WTC11 (cell line): ENCODE data around the gene UQCC2. TPM values are rescaled to one million over a fixed set of nuclear protein-coding genes. Genes with fewer than 3 reads are reported as not detected.

ENCODE experiments used
- ATAC-seq: fragments of 200-7000 bp; cut with Tn5 transposase; 2 replicates; pipeline ENCODE4 v1.10.0; 2021; ENCODE audit warnings: mild to moderate bottlenecking, moderate library complexity
- CTCF ChIA-PET: fragments of 300-600 bp; sonication (Branson Sonifier 250); formaldehyde crosslinking; loops from one replicate; lab custom pipeline; 2021; ENCODE audit warnings: antibody characterized with exemption; lab: Charles Lee
- POLR2A ChIA-PET: fragments of 350-600 bp; sonication (Branson Sonifier 250); formaldehyde crosslinking; loops from one replicate; lab custom pipeline; 2021; ENCODE audit warnings: antibody characterized with exemption; lab: Charles Lee
- DNase-seq: peaks from one replicate; pipeline ENCODE4 v3.0.0; 2021; ENCODE audit warnings: low spot score
- H3K27ac Mint-ChIP-seq: 2 replicates; pipeline ENCODE4 v1.8.0; 2021; ENCODE audit warnings: mixed read lengths
- H3K27me3 Mint-ChIP-seq: 2 replicates; pipeline ENCODE4 v1.8.0; 2021; ENCODE audit warnings: low read depth, mild to moderate bottlenecking, moderate library complexity, mixed read lengths
- H3K36me3 Mint-ChIP-seq: 2 replicates; pipeline ENCODE4 v1.8.0; 2021; ENCODE audit warnings: mixed read lengths
- H3K4me1 Mint-ChIP-seq: 2 replicates; pipeline ENCODE4 v1.8.0; 2022; ENCODE audit warnings: mixed read lengths
- H3K4me3 Mint-ChIP-seq: 2 replicates; pipeline ENCODE4 v1.8.0; 2021; ENCODE audit warnings: mild to moderate bottlenecking, moderate library complexity, mixed read lengths
- H3K9me3 Mint-ChIP-seq: 2 replicates; pipeline ENCODE4 v1.8.0; 2021; ENCODE audit warnings: mixed read lengths
- ELF4 ChIP-seq: sonication (generic); formaldehyde crosslinking; IDR thresholded peaks from 2 replicates; pipeline ENCODE4 v1.8.1; 2022; ENCODE audit warnings: low read depth, mild to moderate bottlenecking, moderate library complexity, missing genetic modification reagents
- EMX1 ChIP-seq: fragments of 250-450 bp; sonication (Bioruptor Pico); IDR thresholded peaks from 2 replicates; pipeline ENCODE4 v1.8.0; 2021; ENCODE audit warnings: mild to moderate bottlenecking
- ESRRA ChIP-seq: sonication (generic); formaldehyde crosslinking; IDR thresholded peaks from 2 replicates; pipeline ENCODE4 v1.8.1; 2022; ENCODE audit warnings: mild to moderate bottlenecking, missing genetic modification reagents, borderline replicate concordance
- ETV6 ChIP-seq: sonication (generic); formaldehyde crosslinking; IDR thresholded peaks from 2 replicates; pipeline ENCODE4 v1.8.1; 2022; ENCODE audit warnings: mild to moderate bottlenecking, missing genetic modification reagents
- FOXJ3 ChIP-seq: sonication (generic); formaldehyde crosslinking; IDR thresholded peaks from 2 replicates; pipeline ENCODE4 v1.9.0; 2021; ENCODE audit warnings: missing genetic modification reagents, mild to moderate bottlenecking, borderline replicate concordance
- GABPB1 ChIP-seq: sonication (generic); formaldehyde crosslinking; IDR thresholded peaks from 2 replicates; pipeline ENCODE4 v1.8.1; 2023; ENCODE audit warnings: mild to moderate bottlenecking, missing genetic modification reagents
- IRF2 ChIP-seq: sonication (generic); formaldehyde crosslinking; IDR thresholded peaks from 2 replicates; pipeline ENCODE4 v1.8.0; 2022; ENCODE audit warnings: low read depth, missing genetic modification reagents, borderline replicate concordance
- NFYB ChIP-seq: sonication (generic); formaldehyde crosslinking; conservative IDR thresholded peaks from 2 replicates; pipeline ENCODE4 v1.8.0; 2022; ENCODE audit warnings: low read depth, missing genetic modification reagents
- NR1H2 ChIP-seq: sonication (generic); formaldehyde crosslinking; IDR thresholded peaks from 2 replicates; pipeline ENCODE4 v1.9.0; 2021; ENCODE audit warnings: mild to moderate bottlenecking, moderate library complexity, missing genetic modification reagents
- SOX15 ChIP-seq: fragments of 250-450 bp; sonication (Bioruptor Pico); IDR thresholded peaks from 2 replicates; pipeline ENCODE4 v1.9.0; 2021; ENCODE audit warnings: mild to moderate bottlenecking
- TEAD4 ChIP-seq: sonication (generic); formaldehyde crosslinking; IDR thresholded peaks from 2 replicates; pipeline ENCODE4 v1.8.0; 2022; ENCODE audit warnings: mild to moderate bottlenecking, missing genetic modification reagents
- ZBTB21 ChIP-seq: sonication (generic); formaldehyde crosslinking; IDR thresholded peaks from 2 replicates; pipeline ENCODE4 v1.8.1; 2023; ENCODE audit warnings: mild to moderate bottlenecking, missing genetic modification reagents, borderline replicate concordance
- ZNF138 ChIP-seq: sonication (generic); formaldehyde crosslinking; conservative IDR thresholded peaks from 2 replicates; pipeline ENCODE4 v1.8.1; 2022; ENCODE audit warnings: mild to moderate bottlenecking, moderate library complexity, missing genetic modification reagents
- ZNF263 ChIP-seq: sonication (generic); formaldehyde crosslinking; IDR thresholded peaks from 2 replicates; pipeline ENCODE4 v1.8.1; 2022; ENCODE audit warnings: low read depth, mild to moderate bottlenecking, moderate library complexity, missing genetic modification reagents
- total RNA-seq: library from RNA; stranded (reverse); gene quantifications from 3 replicates; pipeline ENCODE4 v1.2.3, GENCODE V29; 2021
- TF ChIP-seq, protein P1 (sequence below): fragments of 250-450 bp; sonication (Bioruptor Pico); IDR thresholded peaks from 2 replicates; pipeline ENCODE4 v1.9.0; 2021; ENCODE audit warnings: mild to moderate bottlenecking
- TF ChIP-seq, protein P2 (sequence below): sonication (generic); formaldehyde crosslinking; IDR thresholded peaks from 2 replicates; pipeline ENCODE4 v1.8.1; 2023; ENCODE audit warnings: mild to moderate bottlenecking, missing genetic modification reagents, borderline replicate concordance
- TF ChIP-seq, protein P3 (sequence below): sonication (generic); formaldehyde crosslinking; IDR thresholded peaks from 2 replicates; pipeline ENCODE4 v1.8.0; 2022; ENCODE audit warnings: missing genetic modification reagents

The UQCC2 gene
- total RNA-seq, 1 experiment from 2014 or later, result 65.8 TPM

DNA sequence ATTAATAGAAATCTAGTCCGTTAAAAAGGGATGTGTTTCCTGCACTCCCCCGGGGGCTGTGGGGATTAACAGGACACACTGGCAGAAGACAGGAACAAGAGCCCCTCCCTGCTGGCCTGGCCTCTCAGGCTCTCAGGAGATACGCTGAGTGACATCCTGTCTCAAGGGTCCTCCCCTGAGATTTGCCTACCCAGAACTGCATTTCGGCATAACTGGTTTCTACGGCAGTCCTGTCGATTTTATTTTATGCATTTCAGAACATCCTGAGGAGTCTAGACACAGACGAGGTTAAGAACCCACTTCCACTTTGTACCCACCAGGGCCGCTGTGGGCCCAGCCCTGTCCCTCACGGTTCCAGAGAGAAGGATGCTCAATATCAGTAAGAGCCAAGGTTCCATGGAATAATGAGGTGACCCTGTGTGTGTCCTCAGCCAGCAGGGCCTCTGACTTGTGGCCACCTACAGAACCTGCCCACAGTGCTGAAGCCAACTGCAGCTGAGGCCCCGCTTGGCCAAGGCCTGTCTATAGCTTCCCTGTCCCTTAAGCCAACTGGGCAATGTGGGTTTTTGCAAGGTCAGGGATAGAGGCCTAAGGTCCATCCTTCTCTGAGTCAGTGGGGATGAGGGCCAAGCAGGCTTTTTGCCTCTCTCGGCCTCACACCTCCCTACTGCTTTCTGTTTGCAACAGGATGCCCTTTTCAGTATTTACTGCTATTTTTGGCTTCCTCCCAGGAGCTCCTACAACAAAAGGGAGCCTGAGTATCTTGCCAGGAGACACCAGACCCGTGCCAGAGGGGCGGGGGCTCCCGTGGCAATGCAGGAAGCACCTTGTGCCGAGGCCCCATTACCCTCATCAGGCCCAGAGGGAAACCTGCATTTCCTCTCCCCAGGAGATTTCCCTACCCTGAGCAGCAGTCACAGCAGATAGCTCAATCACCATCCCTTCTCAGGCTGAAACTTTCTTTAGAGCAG is 14.7 kb downstream of the UQCC2 start:
- no peak overlapping the region for H3K4me3 Mint-ChIP-seq
- POLR2A ChIA-PET, result no interaction called here
- no peak for TF ChIP-seq NFYB
- 0 out of 2 replicates have a peak, but pooled peaks have one; percentile 27 for TF ChIP-seq ETV6 (CRISPR knock-in tag)
- TF ChIP-seq, protein P1, sequence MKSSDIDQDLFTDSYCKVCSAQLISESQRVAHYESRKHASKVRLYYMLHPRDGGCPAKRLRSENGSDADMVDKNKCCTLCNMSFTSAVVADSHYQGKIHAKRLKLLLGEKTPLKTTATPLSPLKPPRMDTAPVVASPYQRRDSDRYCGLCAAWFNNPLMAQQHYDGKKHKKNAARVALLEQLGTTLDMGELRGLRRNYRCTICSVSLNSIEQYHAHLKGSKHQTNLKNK (CRISPR knock-in tag), result no peak
- CTCF ChIA-PET, result interaction anchor here (0.6 to 2.5 kb wide), 7 partner anchors 14 to 1361 kb away, joined by 3 to 8 read pairs (median 5); partner anchors contain the start of gene UQCC2
- no peak for ATAC-seq
- H3K27ac Mint-ChIP-seq, result peak overlapping the region; percentile 53
- H3K9me3 Mint-ChIP-seq, result no peaks in the 10 kb centered on the region
- H3K27me3 Mint-ChIP-seq, result no peaks in the 10 kb centered on the region
- peaks cover 54% of the 10 kb centered on the region for H3K36me3 Mint-ChIP-seq
- peaks cover 19% of the 10 kb centered on the region for H3K4me1 Mint-ChIP-seq
- DNase-seq, result no peak

DNA sequence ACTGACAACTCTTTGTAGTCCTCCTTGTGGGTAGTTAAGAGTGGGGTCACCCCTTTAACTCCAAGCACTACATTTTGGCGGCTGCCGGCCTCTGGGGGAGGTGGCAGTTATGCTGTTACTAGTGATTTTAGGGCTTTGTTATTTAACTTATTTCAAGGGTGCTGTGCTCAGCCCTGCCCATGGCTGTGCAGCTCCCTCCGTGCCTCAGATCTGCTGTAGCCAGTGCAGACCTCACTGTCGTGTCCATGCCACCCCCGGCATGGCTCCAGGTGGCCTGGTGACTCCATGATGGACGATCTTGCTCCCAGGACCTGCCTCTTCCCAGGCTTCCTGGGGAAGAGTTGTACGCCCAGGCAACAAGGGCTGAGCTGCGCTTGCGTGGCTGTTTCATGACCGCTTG is 15.4 kb downstream of the UQCC2 start:
- POLR2A ChIA-PET, result no interaction called here
- H3K4me1 Mint-ChIP-seq, result peaks cover 19% of the 10 kb centered on the region
- CTCF ChIA-PET, result interaction anchor here (2.5 kb wide), 1 partner anchor 112 kb away, joined by 8 read pairs; no protein-coding TSS in a partner anchor

DNA sequence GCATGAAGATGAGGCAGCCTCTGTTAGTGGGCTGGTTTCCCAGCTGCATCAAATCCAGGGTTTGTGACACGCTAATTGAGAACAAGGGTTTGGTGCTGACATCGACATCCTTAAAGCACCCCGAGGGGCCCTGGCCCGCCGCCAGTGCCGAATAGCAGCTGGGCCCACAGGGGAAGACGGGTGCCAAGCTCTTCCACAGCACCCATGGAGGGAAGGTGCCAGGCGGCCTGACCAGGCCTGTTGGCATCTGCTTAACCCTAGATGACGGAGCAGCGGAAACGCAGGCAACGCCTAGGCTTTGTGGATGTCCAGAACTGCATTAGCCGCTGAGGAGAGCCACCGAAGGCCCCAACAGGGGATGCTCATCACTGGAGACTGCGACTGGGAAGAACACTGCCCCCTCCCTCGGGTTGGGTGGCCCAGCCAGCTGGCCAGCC is 16.0 kb downstream of the UQCC2 start:
- CTCF ChIA-PET, result interaction anchor here (0.7 to 2.5 kb wide), 2 partner anchors 112 kb away, joined by 3 to 8 read pairs; no protein-coding TSS in a partner anchor
- Mint-ChIP-seq H3K27ac (no peak overlapping the region), H3K9me3 (no peaks in the 10 kb centered on the region), H3K4me3 (no peak overlapping the region), H3K4me1 (peaks cover 19% of the 10 kb centered on the region), H3K36me3 (peaks cover 58% of the 10 kb centered on the region), H3K27me3 (no peaks in the 10 kb centered on the region)
- POLR2A ChIA-PET, result no interaction called here
- no peak for ATAC-seq
- DNase-seq, result no peak
- no peak for TF ChIP-seq ZBTB21 (CRISPR knock-in tag)
- TF ChIP-seq, protein P2, sequence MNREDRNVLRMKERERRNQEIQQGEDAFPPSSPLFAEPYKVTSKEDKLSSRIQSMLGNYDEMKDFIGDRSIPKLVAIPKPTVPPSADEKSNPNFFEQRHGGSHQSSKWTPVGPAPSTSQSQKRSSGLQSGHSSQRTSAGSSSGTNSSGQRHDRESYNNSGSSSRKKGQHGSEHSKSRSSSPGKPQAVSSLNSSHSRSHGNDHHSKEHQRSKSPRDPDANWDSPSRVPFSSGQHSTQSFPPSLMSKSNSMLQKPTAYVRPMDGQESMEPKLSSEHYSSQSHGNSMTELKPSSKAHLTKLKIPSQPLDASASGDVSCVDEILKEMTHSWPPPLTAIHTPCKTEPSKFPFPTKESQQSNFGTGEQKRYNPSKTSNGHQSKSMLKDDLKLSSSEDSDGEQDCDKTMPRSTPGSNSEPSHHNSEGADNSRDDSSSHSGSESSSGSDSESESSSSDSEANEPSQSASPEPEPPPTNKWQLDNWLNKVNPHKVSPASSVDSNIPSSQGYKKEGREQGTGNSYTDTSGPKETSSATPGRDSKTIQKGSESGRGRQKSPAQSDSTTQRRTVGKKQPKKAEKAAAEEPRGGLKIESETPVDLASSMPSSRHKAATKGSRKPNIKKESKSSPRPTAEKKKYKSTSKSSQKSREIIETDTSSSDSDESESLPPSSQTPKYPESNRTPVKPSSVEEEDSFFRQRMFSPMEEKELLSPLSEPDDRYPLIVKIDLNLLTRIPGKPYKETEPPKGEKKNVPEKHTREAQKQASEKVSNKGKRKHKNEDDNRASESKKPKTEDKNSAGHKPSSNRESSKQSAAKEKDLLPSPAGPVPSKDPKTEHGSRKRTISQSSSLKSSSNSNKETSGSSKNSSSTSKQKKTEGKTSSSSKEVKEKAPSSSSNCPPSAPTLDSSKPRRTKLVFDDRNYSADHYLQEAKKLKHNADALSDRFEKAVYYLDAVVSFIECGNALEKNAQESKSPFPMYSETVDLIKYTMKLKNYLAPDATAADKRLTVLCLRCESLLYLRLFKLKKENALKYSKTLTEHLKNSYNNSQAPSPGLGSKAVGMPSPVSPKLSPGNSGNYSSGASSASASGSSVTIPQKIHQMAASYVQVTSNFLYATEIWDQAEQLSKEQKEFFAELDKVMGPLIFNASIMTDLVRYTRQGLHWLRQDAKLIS (CRISPR knock-in tag), result no peak
- TF ChIP-seq ESRRA, result no peak
- TF ChIP-seq ZNF263, result no peak
- no peak for TF ChIP-seq ELF4 (CRISPR knock-in tag)
- TF ChIP-seq NR1H2, result no peak
- no peak for TF ChIP-seq GABPB1 (CRISPR knock-in tag)

More for the DNA sequence above, 15.4 kb downstream of the UQCC2 start:
- peaks cover 52% of the 10 kb centered on the region for H3K36me3 Mint-ChIP-seq
- TF ChIP-seq SOX15 (CRISPR knock-in tag) (no peak), TEAD4 (CRISPR knock-in tag) (no peak), ZNF138 (no peak), FOXJ3 (no peak), EMX1 (CRISPR knock-in tag) (no peak), IRF2 (CRISPR knock-in tag) (no peak)
- TF ChIP-seq, protein P3, sequence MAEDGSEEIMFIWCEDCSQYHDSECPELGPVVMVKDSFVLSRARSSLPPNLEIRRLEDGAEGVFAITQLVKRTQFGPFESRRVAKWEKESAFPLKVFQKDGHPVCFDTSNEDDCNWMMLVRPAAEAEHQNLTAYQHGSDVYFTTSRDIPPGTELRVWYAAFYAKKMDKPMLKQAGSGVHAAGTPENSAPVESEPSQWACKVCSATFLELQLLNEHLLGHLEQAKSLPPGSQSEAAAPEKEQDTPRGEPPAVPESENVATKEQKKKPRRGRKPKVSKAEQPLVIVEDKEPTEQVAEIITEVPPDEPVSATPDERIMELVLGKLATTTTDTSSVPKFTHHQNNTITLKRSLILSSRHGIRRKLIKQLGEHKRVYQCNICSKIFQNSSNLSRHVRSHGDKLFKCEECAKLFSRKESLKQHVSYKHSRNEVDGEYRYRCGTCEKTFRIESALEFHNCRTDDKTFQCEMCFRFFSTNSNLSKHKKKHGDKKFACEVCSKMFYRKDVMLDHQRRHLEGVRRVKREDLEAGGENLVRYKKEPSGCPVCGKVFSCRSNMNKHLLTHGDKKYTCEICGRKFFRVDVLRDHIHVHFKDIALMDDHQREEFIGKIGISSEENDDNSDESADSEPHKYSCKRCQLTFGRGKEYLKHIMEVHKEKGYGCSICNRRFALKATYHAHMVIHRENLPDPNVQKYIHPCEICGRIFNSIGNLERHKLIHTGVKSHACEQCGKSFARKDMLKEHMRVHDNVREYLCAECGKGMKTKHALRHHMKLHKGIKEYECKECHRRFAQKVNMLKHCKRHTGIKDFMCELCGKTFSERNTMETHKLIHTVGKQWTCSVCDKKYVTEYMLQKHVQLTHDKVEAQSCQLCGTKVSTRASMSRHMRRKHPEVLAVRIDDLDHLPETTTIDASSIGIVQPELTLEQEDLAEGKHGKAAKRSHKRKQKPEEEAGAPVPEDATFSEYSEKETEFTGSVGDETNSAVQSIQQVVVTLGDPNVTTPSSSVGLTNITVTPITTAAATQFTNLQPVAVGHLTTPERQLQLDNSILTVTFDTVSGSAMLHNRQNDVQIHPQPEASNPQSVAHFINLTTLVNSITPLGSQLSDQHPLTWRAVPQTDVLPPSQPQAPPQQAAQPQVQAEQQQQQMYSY (CRISPR knock-in tag), result no peak
- TF ChIP-seq, protein P2 (CRISPR knock-in tag), result no peak
- TF ChIP-seq, all 79 proteins: peak for 0
- no peak for ATAC-seq
- no peak for DNase-seq
- 0 out of 2 replicates have a peak overlapping the region, but pooled peaks have one; percentile 53 for H3K27ac Mint-ChIP-seq
- no peak overlapping the region for H3K4me3 Mint-ChIP-seq
- H3K9me3 Mint-ChIP-seq, result no peaks in the 10 kb centered on the region
- no peaks in the 10 kb centered on the region for H3K27me3 Mint-ChIP-seq
